Measurements from ENCODE around the gene FBXO48. TPM values are rescaled to one million over a fixed set of nuclear protein-coding genes. Genes with fewer than 3 reads are reported as not detected.

FBXO48 gene
- total and polyA plus RNA-seq, 10 of the 15 experiments (the other 5 are each of a cell fraction or from before 2014, with no cell fraction given): 0.56 to 2.3 (median 1.2) TPM

DNA sequence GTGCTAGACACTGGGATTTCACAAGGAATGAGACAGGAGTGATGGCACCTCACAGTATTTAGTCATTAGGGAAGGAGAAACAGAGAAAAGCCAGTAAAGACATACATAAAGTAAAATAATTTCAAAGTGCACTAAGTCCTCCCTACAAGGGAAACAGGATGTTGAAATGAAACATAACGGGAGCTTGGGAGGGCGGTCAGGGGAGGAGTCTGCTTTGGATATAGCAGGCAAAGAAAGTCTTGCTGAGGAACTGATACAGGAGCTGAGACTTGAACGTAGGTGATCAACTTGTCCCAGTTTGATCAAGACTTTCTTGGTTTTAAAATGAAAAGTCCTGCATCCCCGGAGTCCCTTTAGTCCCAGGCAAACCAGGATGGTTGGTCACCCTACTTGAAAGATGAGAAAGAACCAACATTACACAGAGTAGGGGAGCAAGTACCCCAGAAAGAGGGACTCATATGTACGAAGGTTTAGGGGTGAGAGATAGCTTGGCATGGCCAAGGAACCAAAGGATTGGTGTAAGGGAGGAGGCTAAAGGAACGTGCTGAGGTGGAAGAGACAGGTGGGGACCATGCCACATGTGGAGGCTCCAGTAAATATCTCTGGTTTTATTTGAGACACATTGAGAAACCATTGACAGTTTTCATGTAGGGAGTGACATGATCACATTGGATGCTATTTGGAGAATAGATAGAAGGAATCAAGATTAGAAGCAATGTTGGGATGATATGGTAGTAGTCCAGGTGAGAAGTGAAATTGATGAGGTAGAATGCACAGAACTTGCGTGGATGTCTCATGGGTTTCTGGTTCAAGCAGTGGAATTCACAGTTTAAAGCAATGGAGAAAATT lies 28.4 kb downstream of the FBXO48 start (continued):
- TF ChIP-seq, protein P1, sequence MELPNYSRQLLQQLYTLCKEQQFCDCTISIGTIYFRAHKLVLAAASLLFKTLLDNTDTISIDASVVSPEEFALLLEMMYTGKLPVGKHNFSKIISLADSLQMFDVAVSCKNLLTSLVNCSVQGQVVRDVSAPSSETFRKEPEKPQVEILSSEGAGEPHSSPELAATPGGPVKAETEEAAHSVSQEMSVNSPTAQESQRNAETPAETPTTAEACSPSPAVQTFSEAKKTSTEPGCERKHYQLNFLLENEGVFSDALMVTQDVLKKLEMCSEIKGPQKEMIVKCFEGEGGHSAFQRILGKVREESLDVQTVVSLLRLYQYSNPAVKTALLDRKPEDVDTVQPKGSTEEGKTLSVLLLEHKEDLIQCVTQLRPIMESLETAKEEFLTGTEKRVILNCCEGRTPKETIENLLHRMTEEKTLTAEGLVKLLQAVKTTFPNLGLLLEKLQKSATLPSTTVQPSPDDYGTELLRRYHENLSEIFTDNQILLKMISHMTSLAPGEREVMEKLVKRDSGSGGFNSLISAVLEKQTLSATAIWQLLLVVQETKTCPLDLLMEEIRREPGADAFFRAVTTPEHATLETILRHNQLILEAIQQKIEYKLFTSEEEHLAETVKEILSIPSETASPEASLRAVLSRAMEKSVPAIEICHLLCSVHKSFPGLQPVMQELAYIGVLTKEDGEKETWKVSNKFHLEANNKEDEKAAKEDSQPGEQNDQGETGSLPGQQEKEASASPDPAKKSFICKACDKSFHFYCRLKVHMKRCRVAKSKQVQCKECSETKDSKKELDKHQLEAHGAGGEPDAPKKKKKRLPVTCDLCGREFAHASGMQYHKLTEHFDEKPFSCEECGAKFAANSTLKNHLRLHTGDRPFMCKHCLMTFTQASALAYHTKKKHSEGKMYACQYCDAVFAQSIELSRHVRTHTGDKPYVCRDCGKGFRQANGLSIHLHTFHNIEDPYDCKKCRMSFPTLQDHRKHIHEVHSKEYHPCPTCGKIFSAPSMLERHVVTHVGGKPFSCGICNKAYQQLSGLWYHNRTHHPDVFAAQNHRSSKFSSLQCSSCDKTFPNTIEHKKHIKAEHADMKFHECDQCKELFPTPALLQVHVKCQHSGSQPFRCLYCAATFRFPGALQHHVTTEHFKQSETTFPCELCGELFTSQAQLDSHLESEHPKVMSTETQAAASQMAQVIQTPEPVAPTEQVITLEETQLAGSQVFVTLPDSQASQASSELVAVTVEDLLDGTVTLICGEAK (IDR thresholded peaks at IDR 0.05; ENCODE audit: borderline replicate concordance): no peak
- TF ChIP-seq ESRRA (IDR thresholded peaks at IDR 0.05; ENCODE audit: low read length) (no peak), E4F1 (IDR thresholded peaks at IDR 0.05; ENCODE audit: borderline replicate concordance, partially characterized antibody) (no peak), MEF2A (IDR thresholded peaks at IDR 0.05; ENCODE audit: insufficient read depth, low read depth, low read length) (0 out of 2 replicates have a peak, but pooled peaks have one; percentile 21), RBBP5 (conservative IDR thresholded peaks at IDR 0.05) (no peak), CREM (IDR thresholded peaks at IDR 0.05; ENCODE audit: low read depth) (no peak; the same call in 1 of the 2 replicates), STAT3 (IDR thresholded peaks at IDR 0.05; ENCODE audit: low read depth, low read length) (no peak), JUNB (IDR thresholded peaks at IDR 0.05) (peak; percentile 22; the same call in 1 of the 2 replicates), NKRF (conservative IDR thresholded peaks at IDR 0.05) (no peak), EP300 (IDR thresholded peaks at IDR 0.05; ENCODE audit: borderline replicate concordance in 1 of 2, control insufficient read depth in 1 of 2, low read depth in 2 of 2, low read length in 2 of 2) (no peak), GATAD2B (conservative IDR thresholded peaks at IDR 0.05; ENCODE audit: low read depth) (no peak), SKIL (IDR thresholded peaks at IDR 0.05; ENCODE audit: low read depth, poor library complexity, severe bottlenecking) (no peak), ZNF24 (IDR thresholded peaks at IDR 0.05) (no peak), HDAC6 (IDR thresholded peaks at IDR 0.05; ENCODE audit: unreplicated experiment) (no peak)
- TF ChIP-seq, protein P2, sequence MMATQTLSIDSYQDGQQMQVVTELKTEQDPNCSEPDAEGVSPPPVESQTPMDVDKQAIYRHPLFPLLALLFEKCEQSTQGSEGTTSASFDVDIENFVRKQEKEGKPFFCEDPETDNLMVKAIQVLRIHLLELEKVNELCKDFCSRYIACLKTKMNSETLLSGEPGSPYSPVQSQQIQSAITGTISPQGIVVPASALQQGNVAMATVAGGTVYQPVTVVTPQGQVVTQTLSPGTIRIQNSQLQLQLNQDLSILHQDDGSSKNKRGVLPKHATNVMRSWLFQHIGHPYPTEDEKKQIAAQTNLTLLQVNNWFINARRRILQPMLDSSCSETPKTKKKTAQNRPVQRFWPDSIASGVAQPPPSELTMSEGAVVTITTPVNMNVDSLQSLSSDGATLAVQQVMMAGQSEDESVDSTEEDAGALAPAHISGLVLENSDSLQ (IDR thresholded peaks at IDR 0.05): no peak
